ENCODE results near the gene SAT2.

SAT2 gene

DNA sequence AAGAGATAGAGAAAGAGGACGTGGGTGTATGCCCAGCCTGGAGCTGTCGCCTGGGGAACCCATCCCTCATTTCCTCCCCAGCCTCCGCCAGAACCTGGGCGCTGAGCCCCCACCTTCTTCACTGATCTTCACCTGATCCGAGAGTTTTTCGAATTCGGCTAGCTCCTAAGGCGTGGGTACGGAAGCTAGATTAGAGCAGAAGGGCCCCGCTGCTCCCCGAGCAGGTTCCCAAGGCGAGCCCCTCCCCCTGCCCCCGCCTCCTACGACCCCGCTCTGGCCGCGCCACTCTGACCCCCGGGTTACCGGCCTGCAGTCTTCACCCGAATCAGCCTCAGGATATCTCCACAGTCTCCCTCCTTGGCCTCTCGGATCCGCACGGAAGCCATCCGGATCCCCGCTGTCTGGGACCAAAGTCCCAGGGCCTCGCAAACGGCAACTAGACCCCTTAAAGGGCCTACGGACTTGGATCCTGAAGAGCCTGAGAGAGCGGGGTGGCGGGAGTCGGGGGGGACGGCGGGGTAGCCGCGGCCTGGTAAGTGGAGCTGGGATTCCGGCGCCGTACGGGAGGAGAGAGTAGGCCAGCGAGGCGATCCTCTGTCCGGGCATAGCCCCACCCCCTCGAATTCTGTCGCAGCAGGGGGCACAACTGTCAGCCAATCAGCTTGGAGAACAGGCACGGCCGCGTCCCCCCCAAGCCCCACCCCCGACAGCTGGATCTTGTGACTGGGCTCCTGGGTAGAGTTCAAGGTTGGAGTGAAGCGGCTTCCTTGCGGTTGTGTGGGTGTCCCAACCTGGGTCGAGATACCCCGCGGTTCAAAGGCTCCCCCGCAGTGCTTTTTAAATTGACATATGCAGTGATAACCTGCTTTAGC, at the start of gene SAT2:
SAT2 (minus strand) TSS at position 572 of the 872 bp plus-strand sequence; CDS start at position 386, 186 bp downstream.
- no peak within 1 kb of the TSS for H3K27ac ChIP-seq (ENCODE audit: poor library complexity, severe bottlenecking)
- TF ChIP-seq, protein P1, sequence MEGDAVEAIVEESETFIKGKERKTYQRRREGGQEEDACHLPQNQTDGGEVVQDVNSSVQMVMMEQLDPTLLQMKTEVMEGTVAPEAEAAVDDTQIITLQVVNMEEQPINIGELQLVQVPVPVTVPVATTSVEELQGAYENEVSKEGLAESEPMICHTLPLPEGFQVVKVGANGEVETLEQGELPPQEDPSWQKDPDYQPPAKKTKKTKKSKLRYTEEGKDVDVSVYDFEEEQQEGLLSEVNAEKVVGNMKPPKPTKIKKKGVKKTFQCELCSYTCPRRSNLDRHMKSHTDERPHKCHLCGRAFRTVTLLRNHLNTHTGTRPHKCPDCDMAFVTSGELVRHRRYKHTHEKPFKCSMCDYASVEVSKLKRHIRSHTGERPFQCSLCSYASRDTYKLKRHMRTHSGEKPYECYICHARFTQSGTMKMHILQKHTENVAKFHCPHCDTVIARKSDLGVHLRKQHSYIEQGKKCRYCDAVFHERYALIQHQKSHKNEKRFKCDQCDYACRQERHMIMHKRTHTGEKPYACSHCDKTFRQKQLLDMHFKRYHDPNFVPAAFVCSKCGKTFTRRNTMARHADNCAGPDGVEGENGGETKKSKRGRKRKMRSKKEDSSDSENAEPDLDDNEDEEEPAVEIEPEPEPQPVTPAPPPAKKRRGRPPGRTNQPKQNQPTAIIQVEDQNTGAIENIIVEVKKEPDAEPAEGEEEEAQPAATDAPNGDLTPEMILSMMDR (IDR thresholded peaks at IDR 0.05; ENCODE audit: poor library complexity, severe bottlenecking), result no peak
- H3K27me3 ChIP-seq (ENCODE audit: insufficient read depth, poor library complexity, severe bottlenecking), result no peaks in the 10 kb centered on the region
- ATAC-seq (ENCODE audit: low read depth), result peak; percentile 91
- H3K4me3 ChIP-seq (ENCODE audit: severe bottlenecking), result peak within 1 kb of the TSS; percentile 80
- no peaks in the 10 kb centered on the region for H3K4me1 ChIP-seq (ENCODE audit: insufficient read depth, poor library complexity, severe bottlenecking)
- no peaks in the 10 kb centered on the region for H3K9me3 ChIP-seq (ENCODE audit: severe bottlenecking)
- DNase-seq (ENCODE audit: low spot score), result peak; percentile 87
- no peaks in the 10 kb centered on the region for H3K36me3 ChIP-seq (ENCODE audit: low read depth)

DNA sequence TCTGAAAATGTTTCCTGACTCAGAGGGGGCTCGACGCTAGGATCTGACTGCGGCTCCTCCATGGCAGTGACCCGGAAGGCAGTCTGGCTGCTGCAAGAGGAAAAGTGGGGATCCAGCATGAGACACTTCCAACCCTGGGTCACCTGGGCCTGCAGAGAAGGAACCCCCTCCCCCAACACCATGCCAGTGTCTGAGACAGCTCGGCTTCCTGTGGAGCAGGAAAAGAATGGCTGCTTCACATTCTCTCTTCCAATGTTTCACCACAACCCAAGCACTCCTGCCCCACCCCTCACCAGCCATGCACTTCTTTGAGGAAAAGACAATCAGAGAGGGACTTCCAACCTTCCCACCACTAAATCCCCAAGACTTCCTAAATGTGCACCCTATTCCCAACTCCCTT, 48.9 kb upstream of the SAT2 start:
- Histone ChIP-seq H3K27me3 (ENCODE audit: insufficient read depth, poor library complexity, severe bottlenecking) (no peaks in the 10 kb centered on the region), H3K9me3 (ENCODE audit: severe bottlenecking) (no peaks in the 10 kb centered on the region), H3K4me3 (ENCODE audit: severe bottlenecking) (no peak overlapping the region), H3K4me1 (ENCODE audit: insufficient read depth, poor library complexity, severe bottlenecking) (no peaks in the 10 kb centered on the region), H3K36me3 (ENCODE audit: low read depth) (peaks cover 44% of the 10 kb centered on the region), H3K27ac (ENCODE audit: poor library complexity, severe bottlenecking) (no peak overlapping the region)
- DNase-seq (ENCODE audit: low spot score) (no peak), ATAC-seq (ENCODE audit: low read depth) (no peak)
- TF ChIP-seq, protein P1 (IDR thresholded peaks at IDR 0.05; ENCODE audit: poor library complexity, severe bottlenecking), result no peak

DNA sequence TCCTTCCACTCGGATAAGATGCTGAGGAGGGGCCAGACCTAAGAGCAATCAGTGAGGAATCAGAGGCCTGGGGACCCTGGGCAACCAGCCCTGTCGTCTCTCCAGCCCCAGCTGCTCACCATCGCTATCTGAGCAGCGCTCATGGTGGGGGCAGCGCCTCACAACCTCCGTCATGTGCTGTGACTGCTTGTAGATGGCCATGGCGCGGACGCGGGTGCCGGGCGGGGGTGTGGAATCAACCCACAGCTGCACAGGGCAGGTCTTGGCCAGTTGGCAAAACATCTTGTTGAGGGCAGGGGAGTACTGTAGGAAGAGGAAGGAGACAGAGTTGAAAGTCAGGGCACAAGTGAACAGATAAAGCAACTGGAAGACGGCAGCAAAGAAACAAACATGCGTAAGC, 47.3 kb upstream of the SAT2 start:
- Histone ChIP-seq H3K4me1 (ENCODE audit: insufficient read depth, poor library complexity, severe bottlenecking) (no peaks in the 10 kb centered on the region), H3K36me3 (ENCODE audit: low read depth) (peaks cover 60% of the 10 kb centered on the region), H3K4me3 (ENCODE audit: severe bottlenecking) (no peak overlapping the region), H3K27ac (ENCODE audit: poor library complexity, severe bottlenecking) (no peak overlapping the region), H3K27me3 (ENCODE audit: insufficient read depth, poor library complexity, severe bottlenecking) (no peaks in the 10 kb centered on the region), H3K9me3 (ENCODE audit: severe bottlenecking) (no peaks in the 10 kb centered on the region)
- no peak for DNase-seq (ENCODE audit: low spot score)
- ATAC-seq (ENCODE audit: low read depth), result no peak
- TF ChIP-seq, protein P1 (IDR thresholded peaks at IDR 0.05; ENCODE audit: poor library complexity, severe bottlenecking), result no peak

DNA sequence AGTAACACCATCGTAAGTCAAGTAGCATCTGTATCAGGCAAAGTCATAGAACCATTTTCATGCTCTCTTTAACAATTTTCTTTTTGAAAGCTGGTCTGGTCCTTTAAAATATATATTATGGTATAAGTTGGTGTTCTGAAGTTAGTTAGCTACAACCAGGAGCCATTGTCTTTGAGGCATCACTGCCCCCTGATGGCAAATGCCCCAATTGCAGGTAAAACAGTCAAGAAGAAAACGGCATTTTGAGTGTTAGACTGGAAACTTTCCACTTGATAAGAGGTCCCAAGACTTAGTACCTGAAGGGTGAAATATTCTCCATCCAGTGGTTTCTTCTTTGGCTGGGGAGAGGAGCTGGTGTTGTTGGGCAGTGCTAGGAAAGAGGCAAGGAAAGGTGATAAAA, 45.6 kb upstream of the SAT2 start:
- H3K4me1 ChIP-seq (ENCODE audit: insufficient read depth, poor library complexity, severe bottlenecking), result no peaks in the 10 kb centered on the region
- H3K36me3 ChIP-seq (ENCODE audit: low read depth), result peaks cover 72% of the 10 kb centered on the region
- no peak overlapping the region for H3K4me3 ChIP-seq (ENCODE audit: severe bottlenecking)
- no peak overlapping the region for H3K27ac ChIP-seq (ENCODE audit: poor library complexity, severe bottlenecking)
- no peaks in the 10 kb centered on the region for H3K9me3 ChIP-seq (ENCODE audit: severe bottlenecking)
- ATAC-seq (ENCODE audit: low read depth) (no peak), DNase-seq (ENCODE audit: low spot score) (no peak)
- H3K27me3 ChIP-seq (ENCODE audit: insufficient read depth, poor library complexity, severe bottlenecking), result no peaks in the 10 kb centered on the region
- TF ChIP-seq, protein P1 (IDR thresholded peaks at IDR 0.05; ENCODE audit: poor library complexity, severe bottlenecking), result peak; percentile 30

DNA sequence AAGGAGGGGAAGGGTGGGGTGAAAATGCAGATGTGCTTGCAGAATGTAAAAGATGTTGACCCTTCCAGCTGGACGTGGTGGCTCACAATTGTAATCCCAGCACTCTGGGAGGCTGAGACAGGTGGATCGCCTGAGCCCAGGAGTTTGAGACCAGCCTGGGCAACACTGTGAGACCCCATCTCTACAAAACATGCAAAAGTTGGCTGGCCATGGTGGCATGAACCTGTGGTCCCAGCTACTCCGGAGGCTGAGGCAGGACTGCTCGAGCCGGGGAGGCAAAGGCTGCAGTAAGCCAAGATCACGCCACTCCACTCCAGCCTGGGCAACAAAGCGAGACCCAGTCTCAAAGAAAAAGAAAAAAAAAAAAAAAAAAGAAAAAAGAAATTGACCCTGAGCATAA, 40.9 kb upstream of the SAT2 start:
- Histone ChIP-seq H3K4me3 (ENCODE audit: severe bottlenecking) (no peak overlapping the region), H3K9me3 (ENCODE audit: severe bottlenecking) (no peaks in the 10 kb centered on the region), H3K27ac (ENCODE audit: poor library complexity, severe bottlenecking) (no peak overlapping the region), H3K36me3 (ENCODE audit: low read depth) (peaks cover 50% of the 10 kb centered on the region), H3K4me1 (ENCODE audit: insufficient read depth, poor library complexity, severe bottlenecking) (no peaks in the 10 kb centered on the region), H3K27me3 (ENCODE audit: insufficient read depth, poor library complexity, severe bottlenecking) (no peaks in the 10 kb centered on the region)
- ATAC-seq (ENCODE audit: low read depth) (no peak), DNase-seq (ENCODE audit: low spot score) (no peak)
- TF ChIP-seq, protein P1 (IDR thresholded peaks at IDR 0.05; ENCODE audit: poor library complexity, severe bottlenecking), result no peak
